Kasumi-1 (cell line): Measurements from ENCODE around the gene GAS2L1.

Experiments
- DNase-seq, 2 experiments: peaks; one replicate each; lab custom pipeline; 2025; lab: John Stamatoyannopoulos, UW

The GAS2L1 gene

DNA sequence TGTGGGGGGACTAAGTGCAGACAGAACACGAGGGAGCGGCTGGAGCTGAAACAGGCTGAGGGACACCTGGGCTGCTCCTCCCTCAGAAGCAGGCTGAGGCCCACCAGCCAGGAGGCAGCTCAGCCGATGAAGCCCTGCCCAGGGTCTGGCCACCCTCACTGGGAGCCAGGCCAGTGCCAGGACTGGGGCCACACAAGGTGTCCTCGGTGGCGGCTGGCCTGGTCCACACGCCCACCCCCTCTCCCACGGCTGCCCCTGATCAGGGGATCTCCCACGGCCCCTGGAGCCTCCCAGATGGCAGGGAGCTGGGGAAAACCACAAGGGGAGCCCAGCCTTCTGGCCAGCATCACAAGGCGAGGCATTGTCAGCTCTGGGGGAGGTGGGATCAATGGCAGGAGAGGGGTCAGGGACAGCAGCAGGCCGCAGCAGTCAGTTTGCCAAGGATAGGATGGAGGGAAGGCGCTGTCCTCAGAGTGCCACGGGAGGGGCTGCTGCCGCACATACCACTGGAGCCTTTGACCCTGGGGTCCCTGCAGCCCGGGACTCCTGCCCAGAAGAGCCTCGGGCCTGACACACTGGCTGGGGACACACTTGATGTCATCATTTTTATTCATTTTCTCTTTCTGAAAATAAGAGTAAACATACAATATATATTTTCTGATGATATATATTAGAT lies 20.8 kb downstream of the GAS2L1 start:
- DNase-seq: no peak

DNA sequence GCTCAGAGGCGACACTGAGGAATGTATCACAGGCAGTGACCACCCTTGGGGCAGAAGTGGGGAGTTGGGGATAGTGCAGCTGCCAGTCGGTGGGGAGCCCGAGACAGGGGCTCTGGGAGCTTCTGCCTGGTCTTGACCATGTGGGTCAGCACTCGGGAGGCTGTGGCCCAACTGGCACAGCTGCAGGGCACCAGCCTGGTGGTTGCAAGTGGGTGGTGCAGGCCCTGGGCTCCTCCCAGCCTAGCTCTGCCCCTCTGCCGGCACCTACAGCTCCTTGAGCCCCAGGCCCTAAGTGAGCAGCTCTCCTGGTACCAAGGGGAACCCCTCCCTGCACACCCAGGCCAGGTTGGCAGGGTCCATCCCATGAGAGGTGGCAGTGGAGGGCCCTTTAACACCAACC lies 21.6 kb downstream of the GAS2L1 start:
- DNase-seq: no peak

DNA sequence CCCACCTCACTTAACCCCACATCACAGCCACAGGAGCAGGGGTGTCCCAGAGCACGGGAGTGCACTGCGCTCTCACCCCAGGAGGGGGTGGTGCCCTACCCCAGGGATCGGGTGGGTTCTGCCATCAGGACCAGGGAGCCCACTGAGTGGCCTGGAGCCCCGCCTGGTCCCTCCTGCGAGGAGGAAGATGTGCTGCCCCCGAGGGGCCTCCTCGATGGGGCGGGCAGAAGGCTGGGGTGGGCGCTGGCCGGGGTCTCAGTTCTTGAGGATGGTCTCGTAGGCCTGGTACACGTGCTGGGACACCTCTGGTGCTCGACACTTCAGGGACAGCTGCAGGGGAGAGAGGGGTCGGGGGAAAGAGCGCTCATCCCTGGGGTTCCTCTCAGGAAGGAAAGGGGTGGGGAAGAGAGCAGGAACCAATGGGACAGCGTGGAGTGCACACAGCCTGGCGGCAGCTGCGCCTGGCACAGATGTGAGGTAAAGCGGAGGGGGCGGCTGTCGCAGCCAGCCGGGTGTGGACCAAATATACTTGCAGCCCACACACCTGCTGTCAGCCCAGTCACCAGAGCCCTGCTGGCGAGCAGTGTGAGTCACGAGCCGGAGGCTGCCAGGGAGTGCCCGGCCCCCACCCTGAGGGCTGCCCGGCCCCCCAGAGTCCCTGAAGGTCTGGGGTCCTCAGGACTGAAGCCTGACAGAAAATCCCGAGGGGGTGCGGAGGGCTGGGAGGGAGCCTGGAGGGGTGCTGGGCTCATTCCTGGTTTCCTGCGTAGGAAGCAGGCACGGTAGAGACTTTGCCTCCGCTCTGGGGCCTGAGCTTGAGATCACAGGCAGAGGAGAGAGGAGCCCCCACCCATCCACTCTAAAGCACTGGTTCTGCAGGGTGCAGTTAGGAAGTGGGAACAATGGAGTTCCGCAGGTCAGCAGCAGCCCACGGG lies 22.4 kb downstream of the GAS2L1 start:
- no peak for DNase-seq

DNA sequence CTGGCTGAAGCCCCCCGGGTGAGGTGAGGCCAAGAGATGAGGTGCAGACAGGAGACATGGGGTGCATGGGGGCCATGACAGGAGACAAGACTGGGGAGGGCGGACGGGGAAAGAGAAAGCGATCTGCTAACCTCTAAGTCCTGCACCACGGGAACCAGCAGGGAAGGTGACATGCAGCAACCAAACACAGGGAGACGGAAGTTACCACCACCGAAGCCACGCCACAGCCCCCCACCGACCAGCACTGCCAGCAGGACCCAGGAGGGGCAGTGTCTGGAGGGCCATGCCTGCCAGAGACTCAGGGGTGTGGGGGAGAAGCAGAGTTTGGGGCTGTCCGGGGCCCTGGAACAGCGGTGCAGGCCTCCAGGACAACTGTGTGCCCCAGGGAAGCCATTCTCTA lies 23.1 kb downstream of the GAS2L1 start:
- DNase-seq: no peak

DNA sequence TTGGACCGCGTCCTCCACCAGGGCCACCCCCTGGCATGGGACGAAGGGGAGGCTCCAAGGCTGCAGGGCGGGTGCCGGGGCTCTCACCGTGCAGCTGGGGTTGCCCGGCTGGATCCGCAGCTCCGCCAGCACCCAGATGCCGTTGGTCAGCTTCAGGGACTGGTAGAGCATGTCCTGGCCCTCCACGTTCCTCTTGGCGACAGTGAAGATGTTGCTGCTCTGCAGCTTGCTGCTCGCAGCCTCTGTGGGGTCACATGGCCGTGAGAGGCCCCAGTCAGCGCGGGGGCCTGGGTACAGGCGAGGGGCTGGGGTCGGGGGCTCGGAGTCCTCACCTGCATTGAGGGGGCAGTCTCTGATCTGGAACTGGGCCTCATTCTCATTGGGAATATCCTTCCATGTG lies 23.8 kb downstream of the GAS2L1 start:
- no peak for DNase-seq

DNA sequence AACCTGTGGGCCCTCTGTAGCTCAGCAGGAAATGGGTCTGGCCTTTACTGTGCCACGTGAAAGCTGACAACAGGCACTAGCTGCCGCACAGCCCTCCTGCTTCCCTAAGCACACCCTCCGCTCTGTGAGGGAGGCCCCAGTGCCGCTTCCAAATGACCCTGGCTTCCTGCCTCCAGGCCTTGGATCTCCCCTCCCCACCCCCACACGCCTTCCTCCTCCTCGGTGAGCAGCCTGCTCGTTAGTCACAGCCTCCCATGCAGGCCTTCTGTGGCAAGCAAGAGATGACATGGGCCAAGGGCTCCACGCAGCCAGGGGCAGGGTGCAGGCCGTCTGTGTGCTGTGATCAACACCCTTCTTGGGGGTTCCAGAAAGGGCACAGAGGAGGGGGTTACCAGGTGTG lies 24.3 kb downstream of the GAS2L1 start:
- peak; percentile 100 for DNase-seq

DNA sequence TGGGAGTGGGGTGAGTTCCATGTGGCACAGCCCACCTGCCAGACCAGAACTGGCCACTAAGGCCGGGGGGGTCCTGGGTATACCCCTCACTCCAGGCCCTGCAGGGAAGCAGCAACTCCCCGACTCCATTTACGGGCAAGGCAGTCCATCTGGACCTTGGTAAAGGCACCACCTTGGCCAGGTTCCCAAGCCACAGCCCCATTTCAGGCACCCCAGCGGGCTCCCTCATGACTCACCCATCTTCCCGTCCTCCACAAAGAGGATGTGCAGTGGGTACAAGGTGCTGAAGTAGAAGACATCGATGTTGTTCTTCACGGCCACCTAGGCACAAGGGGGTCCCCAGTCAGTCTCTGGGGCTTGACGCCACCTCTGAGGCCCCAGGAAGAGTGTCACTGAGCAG lies 24.8 kb downstream of the GAS2L1 start:
- no peak for DNase-seq

DNA sequence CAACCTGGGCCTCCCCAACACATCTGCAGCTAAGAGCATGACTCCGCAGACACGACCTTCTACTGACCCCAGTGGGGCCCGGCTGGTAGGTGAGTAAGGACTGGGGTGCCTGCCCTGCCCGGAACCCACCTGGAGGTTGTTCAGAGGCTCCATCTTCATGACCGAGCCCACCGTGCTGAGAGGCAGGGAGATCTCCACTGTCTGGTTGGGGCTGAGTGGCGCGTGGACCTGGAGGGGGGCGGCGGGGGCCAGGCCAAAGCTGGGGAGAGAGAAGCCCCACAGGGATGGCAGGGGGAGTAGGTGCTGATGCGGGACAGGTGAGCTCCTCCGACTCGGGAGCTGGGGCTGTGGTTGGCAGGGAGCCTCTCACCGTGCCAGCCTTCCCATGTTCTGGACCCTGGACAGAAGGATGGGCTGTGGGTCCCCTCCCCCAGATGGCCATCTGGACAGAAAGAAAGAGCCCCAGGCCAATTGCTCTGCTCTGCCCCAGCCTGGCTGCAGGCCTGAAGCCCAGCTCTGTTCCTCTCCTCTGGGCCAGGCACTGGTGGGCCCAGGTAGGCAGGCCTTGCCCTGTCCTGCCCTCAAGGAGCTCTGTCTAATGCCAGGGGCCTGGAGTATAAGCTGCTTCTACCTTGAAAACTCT lies 25.3 kb downstream of the GAS2L1 start:
- no peak for DNase-seq

DNA sequence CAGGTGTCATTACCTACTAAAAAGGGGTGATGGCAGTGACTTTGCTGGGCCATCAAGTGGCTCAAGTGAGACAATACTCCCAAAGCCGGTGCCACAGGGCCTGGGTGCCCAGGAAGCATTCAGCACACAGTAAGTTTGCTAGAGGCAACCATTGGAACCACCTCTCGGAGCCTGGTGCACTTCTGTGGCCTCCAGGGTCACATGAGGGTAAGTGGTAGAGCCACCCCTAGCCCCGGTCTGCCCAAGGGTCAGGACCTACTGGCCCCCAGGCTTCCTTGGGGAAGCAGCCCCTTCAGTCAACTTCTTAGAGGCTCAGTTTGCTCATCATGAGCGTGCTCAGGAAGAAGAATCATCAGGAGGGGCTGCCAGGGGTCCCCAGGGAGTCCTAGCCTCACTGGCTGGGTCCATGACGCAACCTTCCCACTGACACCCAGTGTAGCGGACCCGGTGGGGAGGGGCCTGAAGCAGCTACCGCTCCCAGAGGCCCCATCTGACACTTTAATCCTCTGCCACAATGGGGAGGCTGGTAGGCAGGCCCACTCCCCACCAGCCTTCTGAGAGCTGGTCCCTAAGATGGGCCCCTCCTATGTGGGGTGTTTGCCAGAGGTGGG lies 26.5 kb downstream of the GAS2L1 start:
- DNase-seq: no peak

DNA sequence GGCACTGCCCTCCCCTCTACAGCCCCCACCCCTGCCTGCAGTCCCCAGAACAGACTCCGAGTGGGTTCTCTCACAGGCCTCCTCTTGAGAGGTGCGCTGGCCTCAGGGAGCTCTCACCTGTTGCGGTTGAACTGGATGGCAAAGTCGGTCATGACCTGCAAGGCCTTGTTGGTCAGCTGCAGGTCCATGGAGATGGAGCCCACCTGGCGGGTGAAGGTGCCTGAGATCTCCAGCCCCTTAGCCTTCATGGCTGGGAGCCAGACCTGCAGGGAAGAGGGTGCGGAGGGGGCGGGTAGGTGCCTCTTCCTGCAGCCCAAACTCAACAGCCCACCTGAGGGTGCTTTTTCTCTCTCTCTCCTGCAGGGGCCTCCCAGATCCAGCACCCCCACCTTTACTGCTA lies 27.7 kb downstream of the GAS2L1 start:
- DNase-seq: no peak

DNA sequence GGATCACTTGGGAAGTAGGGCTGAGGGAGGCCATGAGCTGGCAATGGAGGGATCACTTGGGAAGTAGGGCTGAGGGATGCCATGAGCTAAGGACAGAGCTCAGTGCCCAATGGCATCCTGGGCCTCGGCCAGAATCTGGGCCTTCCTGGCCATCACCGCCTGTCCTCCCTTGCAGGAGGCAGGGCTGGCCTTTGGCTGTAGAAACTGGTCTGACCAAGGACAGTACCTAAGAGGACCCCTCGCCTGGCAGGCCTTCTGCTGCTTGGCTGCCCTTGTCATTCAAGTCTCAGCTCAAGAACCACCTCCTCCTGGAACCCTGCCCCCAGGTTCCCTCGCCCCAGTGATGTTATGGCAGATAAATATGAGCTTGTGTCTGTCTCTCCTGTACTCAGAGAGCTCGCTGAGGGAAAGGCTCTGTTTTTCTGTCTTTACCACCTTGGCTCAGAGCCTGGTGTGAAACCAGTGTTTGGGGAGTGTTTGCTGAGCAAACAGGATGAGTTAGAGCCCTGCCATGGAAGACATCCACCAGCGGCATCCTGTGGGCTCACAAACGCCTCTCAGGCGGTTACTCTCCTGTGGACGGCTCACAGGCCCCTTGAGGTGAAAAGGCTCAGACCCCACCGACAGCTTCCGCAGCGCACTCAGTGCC lies 28.4 kb downstream of the GAS2L1 start:
- DNase-seq: no peak

DNA sequence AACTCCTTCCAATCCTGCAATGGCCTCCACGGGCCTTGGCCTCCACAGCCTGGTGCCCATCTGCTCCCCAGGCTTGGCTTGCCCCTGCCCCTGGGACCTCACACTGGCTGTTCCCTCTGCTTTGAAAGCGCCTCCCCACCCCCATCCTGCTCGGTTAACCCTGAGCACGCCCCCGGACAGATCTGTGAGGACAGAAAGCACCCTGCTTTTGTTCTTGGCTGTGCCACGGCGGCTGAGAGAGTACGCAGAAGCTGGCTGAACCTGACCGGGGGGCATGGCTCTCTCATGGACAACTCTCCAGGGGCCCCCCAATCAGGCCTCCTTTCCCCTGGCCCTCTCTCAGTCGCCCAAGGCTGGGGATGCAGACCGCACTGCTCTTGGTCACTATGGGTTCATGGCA lies 29.2 kb downstream of the GAS2L1 start:
- no peak for DNase-seq

DNA sequence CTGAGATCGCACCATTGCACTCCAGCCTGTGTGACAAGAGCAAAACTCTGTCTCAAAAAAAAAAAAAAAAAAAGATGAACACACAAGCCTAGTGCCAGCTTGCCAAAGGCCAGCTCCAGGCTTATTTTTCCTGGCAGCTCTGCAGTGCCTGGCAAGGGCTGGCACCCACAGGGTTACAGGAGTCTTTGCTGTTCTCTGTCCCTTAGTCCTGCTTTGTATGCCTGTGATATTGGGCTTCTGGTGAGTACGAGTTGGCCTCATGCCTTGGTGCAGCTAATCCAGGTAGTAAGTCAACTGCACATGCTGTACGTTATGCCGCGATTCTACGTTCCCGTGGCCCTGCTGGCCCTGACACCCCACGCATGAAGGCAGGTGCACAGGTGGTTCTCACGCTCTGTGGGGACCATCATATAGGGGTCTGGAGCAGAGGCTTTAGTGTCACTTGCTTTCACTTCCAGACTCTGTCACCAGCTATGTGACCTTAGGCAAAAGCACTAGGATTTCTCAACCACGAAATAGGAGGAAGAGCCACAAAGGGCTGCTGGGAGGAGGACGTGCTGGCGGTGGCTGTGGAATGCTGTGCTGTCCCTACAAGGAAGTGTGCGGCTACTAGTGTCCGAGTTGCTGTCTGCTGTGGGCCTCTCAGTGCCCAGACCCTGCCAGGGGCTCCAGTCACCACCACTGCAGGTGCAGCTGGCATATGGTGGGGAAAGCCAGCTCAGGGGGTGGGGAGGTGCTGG lies 30.5 kb downstream of the GAS2L1 start:
- DNase-seq: no peak

DNA sequence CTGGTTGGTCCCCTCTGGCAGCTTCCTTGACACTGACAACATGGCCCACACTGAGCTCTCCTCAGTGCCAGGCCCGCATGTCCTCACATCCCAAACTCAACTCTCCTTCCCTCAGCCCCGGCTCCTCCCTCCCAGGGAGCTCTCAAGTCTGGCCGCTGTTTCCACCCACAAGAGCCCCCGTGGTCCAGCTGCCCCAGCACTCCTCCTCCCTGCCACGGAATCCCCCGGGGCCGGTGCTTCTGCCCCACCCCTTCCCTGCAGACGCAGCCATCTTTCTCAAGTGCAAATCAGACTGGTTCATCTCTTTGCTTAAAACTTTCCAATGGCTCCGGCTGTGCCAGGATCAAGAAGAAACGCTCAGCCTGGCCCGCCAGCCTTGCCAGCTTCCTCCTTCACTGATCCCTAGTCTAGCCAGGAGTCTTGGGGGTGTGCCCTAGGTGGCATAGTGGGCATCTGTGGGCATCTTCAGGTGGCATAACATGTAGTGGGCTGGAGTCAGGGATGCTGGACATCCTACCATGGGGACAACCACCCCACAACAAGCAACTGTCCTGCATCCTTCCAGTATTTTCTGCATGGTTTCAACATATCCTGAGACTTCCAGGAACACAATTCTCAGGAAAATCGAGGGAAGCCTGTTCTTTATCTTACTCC lies 31.3 kb downstream of the GAS2L1 start:
- DNase-seq: no peak

DNA sequence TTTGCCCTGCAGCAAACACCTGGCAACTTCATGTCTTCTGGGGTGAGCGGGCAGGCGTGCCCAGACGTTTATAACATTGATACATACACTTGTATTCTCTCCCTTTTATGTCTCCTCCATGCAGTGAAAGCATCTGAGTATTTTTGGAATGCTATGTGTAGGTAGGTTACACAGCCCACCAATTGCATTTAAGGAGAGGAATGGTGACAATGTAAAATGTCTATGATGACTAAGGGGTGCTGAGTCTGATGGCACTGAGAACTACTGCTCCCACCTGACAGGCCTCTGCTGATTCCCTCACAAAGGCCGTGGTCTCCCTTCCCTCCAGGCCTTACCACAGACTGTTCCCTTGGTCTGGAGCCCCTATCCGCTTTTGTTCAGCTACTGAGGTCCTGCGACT lies 31.9 kb downstream of the GAS2L1 start:
- DNase-seq: no peak

DNA sequence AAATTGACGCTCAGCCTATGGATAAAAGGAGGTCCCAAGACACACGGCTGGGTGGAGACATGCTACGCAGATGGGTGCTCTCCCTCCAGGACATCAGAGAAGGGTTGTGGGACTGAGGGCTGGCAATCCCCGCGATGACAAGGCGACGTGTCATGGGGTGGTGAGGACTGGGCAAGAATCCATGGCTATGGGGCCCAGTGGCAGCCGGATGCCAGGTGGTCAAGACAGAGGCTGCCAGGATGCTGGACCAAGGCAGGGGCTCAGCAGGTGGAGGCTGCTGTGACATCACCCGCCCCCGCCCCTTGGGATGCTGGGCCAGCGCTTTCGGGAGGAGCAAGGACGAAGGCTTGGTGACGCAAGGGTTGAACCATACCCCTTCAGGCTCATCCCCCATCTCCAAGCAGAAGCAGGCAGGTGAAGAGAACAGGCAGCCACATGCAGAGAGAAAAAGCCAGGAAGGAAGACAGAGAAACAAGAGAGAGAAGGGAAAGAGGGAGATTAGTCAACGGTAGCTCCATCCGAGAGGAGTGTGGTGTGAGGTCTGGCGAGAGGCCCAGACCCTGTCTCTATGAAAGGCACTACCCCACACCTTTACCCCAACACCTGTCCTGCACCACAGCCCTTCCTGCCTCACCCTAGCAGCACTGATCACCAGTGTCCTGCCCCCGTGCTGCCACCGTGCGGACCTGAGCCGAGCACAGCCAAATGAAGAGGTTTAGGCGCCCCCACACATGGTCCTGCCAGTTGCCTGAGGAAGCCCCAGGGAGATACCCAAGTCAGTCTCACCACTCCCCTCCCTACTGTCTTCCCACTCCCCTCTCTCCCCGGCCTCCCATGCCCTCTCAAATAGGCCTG lies 33.2 kb downstream of the GAS2L1 start:
- DNase-seq: no peak

DNA sequence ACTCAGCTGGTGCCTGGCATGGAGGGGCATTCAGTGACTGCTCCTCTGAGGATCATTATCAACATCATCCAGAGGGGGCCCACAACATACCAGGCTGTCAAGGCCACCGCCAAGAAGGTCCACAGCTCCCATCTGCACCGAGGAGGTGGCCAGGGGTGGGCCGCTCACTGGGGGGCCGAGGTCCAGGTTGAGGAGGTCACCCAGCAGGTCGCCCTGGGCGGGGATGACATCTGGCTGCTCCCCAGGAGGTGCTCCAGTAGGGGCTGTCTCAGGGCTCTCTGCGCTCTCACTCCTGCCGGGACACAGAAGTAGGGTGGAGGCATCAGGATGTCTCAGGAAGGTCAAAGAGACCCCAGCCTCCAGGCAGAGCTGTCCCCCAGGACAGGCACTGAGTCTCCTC lies 34.1 kb downstream of the GAS2L1 start:
- DNase-seq: no peak

DNA sequence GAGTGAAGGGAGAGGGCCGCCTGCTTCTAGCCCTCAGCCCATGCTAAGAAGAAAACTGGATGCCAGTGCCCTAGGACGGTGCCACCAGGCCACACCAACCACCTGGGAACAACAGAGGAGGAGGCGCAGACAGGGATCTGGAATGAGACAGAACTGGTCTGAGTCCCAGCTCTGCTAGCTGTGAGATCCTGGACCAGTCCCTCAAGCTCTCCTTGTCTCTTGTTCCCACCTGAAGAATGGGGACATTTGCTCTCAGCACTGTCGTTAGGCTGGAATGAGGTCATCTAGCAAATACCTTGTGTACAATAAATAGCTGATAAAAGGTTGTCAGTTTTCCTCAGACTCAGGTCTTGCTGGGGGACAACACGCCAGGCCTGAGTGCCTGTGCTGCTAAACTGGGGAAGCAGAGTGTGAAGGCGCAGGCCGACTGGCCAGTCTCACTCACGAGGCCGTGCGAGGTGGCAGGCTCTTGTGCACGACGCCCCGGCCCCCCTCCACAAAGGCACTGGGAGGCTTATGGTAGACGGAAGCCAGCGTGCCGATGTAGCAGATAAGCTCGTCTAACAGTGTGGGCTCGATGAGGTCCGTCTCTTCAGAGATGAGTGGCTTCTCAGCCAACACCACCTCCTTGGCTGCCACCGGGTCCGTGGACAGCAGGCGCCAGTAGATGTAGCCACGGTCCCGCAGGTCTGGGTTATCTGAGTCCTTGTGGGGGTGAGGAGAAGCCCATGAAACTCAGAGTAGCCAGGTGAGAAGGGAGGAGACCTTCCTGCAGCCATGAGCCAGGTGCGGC lies 34.8 kb downstream of the GAS2L1 start:
- no peak for DNase-seq

DNA sequence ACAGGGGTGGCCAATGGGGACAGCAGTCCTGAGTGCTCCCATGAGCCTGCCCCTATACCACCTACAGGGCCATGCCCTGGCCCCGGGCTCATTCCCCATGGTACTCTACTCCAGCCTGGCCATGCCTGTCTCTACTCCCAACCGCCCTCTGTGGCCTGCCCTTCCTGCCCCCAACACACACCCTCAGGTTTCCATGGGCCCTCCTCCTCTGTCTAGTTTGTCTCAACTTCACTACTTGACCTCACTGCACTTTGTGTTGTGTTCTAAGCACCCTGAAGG lies 35.3 kb downstream of the GAS2L1 start:
- DNase-seq: no peak
